NCI-H2081 treated with DMSO at 0.1 percent for 48 hours (cell line): ENCODE results near the gene AMZ1.

Experiments used
- DNase-seq: peaks from one replicate; lab custom pipeline; 2025; lab: John Stamatoyannopoulos, UW

The AMZ1 gene

DNA sequence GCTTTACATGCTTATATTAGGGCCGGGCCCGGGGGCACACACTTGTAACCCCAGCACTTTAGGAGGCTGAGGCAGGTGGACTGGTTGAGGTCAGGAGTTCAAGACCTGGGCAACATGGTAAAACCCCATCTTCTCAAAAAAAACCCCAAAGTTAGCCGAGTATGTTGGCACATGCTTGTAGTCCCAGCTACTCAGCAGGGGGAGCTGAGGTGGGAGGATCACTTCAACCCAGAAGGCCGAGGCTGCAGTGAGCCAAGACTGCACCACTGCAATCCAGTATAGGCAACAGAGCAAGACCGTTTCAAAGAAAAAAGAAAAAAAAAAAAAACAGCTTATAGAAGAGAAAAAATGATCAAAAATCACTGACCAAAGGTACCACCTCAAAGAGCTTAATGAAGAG is 63.1 kb downstream of the AMZ1 start:
- no peak for DNase-seq

DNA sequence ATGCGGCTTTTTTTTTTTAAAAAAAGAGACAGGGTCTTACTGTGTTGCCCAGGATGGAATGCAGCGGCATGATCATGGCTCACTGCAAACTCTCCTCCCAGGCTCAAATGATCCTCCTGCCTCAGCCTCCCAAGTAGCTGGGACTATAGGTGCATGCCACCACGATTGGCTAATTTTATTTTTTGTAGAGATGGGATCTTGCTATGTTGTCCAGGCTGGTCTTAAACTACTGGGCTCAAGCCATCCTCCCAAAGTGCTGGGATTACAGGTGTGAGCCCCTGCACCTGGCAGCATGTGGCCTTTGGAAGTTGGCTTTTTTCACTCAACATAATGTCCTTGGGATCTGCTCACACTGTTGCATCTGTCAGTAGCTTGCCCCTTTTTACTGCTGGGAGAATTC is 65.1 kb downstream of the AMZ1 start:
- DNase-seq = no peak

GRCh38 chr7:2754086-2754485 is 66.1 kb downstream of the AMZ1 start:
- no peak for DNase-seq

DNA sequence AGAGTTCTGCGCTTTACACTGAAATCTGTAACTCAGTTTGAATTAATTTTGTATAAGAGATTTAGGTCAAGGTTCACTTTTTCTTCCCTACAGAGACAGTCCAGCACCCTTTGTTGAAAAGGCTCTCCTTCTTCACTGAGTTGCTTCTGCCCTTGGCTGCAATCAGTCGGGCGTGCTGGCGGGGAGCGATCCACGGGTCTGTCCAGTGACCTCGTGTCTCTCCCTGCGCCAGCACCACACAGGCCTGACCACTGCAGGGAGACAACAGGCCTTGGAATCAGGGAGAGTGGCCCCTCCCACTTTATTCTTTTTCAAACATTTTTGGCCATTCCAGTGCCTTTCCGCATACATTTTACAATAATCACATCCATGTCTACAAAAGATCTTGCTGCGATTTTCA is 66.9 kb downstream of the AMZ1 start:
- DNase-seq = no peak

DNA sequence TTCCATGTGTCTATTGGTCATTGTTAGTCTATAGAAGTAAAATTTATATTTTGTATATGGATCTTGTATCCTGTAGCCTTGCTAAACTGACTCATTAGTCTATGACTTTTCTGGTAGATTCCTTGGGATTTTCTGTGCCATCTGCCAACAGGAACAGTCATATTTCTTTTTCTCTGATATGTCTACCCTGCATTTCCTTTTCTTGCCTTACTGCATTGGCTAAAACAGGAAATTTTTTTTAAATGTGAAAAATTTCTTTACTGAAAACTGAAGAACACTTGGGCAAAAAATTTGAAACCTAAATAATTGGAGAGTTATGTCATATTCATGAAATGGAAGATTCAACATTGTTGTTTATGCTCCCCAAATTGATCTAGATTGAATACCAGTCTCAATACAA is 67.5 kb downstream of the AMZ1 start:
- no peak for DNase-seq

DNA sequence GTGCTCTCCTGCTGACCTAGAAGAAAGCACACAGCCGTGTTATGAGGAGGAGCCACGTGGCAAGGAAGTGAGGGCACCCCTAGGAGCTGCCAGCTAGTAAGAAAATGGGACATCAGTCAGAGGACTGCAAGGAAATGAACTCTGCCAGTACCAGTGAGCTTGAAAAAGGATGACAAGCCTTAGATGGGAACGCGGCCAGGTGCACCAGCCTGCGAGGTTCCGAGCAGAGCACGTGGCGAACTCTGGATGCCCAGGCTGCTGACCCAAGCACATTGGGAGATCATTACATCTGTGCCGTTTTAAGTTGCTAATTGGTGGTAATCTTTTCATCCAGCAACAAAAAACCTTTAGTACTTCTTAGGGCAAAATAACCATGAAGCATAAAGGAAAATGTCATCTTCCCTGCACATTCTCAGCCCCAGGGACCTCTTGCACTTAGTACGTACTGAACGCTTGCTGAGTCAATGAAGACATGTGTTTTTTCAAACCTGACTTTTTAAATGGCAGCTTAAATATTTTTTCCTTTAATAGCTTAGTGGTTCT is 69.4 kb downstream of the AMZ1 start:
- no peak for DNase-seq

DNA sequence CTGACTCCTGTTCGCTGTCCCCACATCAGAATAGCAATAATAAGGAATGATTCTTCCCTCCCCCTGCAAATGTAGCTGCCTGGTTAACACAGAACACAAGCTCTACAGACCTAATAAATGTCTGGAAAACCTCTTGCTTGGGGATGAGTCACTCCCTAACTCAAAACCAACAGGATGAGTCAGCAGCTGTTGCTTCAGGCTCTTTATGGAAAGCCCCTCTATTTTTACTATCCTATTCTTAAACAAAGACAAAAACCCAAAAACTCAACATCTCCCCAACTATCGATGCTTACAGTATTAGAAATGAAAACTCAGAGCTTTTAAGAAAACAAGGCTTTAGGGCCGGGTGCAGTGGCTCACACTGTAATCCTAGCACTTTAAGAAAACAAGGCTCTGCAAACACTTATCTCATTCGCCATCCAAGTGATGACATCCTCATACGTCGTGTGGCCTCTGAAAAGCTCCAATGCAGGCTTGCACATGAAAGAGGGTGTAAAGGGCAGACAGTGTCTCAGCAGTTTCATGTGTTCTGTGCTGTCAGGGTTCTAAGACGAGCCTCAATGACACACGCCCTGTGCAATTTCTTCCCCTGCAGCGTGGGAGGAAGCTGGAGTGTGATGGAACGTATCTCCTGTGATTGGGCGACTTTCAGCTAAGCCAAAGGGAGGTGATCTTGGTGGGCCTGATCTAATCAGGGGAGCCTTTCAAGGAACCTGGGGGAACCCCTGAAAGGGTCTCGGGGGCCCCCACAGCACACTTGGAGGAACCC is 70.1 kb downstream of the AMZ1 start:
- DNase-seq = no peak

DNA sequence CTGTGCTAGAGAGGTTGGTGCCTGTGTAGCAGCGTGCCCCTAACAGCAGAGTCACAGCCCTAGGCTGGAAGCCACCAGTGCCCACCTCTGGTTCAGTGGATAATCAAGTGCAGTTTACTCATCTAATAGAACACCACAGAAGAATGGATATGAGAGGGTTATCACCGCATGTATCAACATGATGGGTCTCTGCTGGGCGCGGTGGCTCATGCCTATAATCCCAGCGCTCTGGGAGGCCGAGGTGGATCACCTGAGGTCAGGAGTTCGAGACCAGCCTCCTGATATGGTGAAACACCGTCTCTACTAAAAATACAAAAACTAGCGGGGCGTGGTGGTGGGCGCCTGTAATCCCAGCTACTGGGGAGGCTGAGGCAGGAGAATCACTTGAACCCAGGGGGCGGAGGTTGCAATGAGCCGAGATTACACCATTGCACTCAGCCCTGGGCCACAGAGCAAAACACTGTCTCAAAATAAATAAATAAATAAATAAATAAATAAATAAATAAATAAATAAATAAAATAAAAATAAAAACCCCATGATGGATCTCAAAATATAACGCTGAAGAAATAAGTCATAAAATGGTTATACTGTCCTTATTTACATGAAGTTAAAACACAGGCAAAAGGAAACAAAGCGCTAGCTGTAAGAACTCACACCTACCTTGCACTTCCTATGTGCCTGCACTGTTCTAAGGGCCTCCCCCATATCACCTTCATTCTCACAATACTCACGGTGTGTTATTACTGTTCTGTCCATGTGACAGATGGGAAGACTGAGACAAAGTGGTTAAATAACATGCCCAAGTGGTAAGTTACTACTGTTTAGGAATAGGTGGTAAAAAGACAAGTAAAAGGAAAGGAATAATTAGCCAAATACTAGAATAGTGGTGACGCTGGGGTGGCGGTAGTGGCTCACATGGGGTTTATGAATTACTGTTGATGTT is 70.9 kb downstream of the AMZ1 start:
- no peak for DNase-seq

- DNase-seq = no peak
Measured at GRCh38 chr7:2759736-2760097, 71.7 kb downstream of the AMZ1 start.

DNA sequence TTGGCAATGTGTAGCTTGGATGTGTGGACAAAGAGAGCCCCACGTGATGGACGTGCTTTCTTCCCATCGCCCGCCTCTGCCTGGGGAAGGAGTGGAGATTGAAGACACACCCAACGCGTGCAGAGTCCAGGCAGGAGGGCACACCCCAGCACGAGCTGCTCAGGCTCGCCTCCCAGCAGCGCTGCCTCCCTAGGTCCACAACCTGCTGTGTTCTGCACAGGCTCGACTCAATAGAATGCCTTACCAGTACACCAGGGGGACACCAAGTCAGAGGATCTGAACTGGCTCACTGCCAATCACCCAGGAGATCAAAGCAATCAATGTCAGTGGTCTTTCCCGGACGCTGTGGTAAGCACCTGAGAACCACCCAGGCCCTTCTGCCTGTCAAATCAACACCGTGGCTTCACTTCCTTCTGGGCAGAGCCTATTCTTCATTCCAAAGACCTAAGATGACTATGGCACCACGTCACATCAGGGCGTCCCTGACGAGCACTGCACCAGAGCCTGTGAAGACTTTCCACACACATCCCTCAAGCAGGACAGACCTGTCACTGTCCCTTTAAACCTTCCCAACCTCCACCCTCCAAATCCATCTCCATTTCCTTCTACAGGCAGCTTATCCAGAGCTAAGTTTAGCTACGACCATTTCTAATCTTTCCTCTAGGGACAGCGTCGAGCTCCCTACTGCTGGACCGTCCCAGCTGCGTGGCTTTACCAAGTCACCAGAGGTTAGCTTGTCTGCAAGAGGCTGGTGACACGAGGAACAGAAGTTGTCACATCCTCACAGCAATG is 72.3 kb downstream of the AMZ1 start:
- no peak for DNase-seq

- DNase-seq = no peak
Measured at GRCh38 chr7:2761131-2761624, 73.2 kb downstream of the AMZ1 start.

- DNase-seq = no peak
Measured at GRCh38 chr7:2761801-2762497, 73.9 kb downstream of the AMZ1 start.

DNA sequence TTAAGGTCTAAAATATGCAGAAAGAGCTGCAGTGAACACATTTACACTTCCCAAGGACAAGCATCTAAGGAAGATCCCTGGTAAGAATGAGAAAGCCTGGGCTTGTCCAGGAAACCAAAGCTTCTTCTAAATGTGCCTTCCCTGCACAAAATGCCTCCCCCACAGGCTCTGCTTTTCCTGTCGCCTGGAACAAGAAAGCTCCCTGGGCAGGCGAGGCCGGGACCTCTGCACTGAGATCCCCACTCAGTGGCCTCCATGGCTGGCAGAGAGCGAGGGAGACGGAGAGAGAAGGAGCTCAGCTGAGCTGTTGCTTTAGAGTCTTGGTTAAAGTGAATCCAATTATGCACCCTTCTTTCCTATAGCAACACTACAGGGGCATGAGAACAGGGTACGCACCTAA is 75.6 kb downstream of the AMZ1 start:
- DNase-seq = no peak

- DNase-seq = no peak
Measured at GRCh38 chr7:2764621-2765020, 76.6 kb downstream of the AMZ1 start.
